ENCODE data around the gene FASTK.

- no peak for TF ChIP-seq ZFP30 (CRISPR knock-in tag; IDR thresholded peaks at IDR 0.05)
- TF ChIP-seq TSHZ2 (CRISPR knock-in tag; IDR thresholded peaks at IDR 0.05), result no peak
- TF ChIP-seq, protein P1, sequence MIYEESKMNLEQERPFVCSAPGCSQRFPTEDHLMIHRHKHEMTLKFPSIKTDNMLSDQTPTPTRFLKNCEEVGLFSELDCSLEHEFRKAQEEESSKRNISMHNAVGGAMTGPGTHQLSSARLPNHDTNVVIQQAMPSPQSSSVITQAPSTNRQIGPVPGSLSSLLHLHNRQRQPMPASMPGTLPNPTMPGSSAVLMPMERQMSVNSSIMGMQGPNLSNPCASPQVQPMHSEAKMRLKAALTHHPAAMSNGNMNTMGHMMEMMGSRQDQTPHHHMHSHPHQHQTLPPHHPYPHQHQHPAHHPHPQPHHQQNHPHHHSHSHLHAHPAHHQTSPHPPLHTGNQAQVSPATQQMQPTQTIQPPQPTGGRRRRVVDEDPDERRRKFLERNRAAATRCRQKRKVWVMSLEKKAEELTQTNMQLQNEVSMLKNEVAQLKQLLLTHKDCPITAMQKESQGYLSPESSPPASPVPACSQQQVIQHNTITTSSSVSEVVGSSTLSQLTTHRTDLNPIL (CRISPR knock-in tag; IDR thresholded peaks at IDR 0.05; ENCODE audit: low read depth), result no peak
- TF ChIP-seq PPARA (CRISPR knock-in tag; IDR thresholded peaks at IDR 0.05; ENCODE audit: borderline replicate concordance), result no peak
- no peak for TF ChIP-seq ZFP3 (CRISPR knock-in tag; IDR thresholded peaks at IDR 0.05)
These were observed 4.6 kb downstream of the FASTK start for GRCh38 chr7:151075978-151076426.

Data from SK-N-SH treated with all-trans-retinoic acid at 6 μM for 48 hours (cell line).